ENCODE measurements around the gene RNF214.

The RNF214 gene

GRCh38 chr11:117212697-117213355 lies 19.6 kb upstream of the RNF214 start:
- no peak for TF ChIP-seq CTCF (IDR thresholded peaks at IDR 0.05)

- no peak for TF ChIP-seq CTCF (IDR thresholded peaks at IDR 0.05)
These were observed 17.9 kb upstream of the RNF214 start for GRCh38 chr11:117214404-117215110.

GRCh38 chr11:117217141-117218084 lies 15.1 kb upstream of the RNF214 start:
- no peak for TF ChIP-seq CTCF (IDR thresholded peaks at IDR 0.05)

GRCh38 chr11:117218133-117218915 lies 14.1 kb upstream of the RNF214 start:
- TF ChIP-seq CTCF (IDR thresholded peaks at IDR 0.05) = no peak

GRCh38 chr11:117219001-117219400 lies 13.5 kb upstream of the RNF214 start:
- TF ChIP-seq CTCF (IDR thresholded peaks at IDR 0.05) = no peak

- TF ChIP-seq CTCF (IDR thresholded peaks at IDR 0.05) = no peak
These were observed 13.0 kb upstream of the RNF214 start for GRCh38 chr11:117219455-117219854.

- TF ChIP-seq CTCF (IDR thresholded peaks at IDR 0.05) = no peak
These were observed 12.5 kb upstream of the RNF214 start for GRCh38 chr11:117219995-117220394.
